SK-N-SH treated with all-trans-retinoic acid at 6 μM for 48 hours (cell line): ENCODE data around the gene TNNI3K.

Experiments
- ARNTL ChIP-seq: fragments of 450-650 bp; formaldehyde crosslinking; IDR thresholded peaks from 2 replicates; pipeline ENCODE4 v1.5.0; 2020; ENCODE audit warnings: low read depth, mild to moderate bottlenecking, moderate library complexity, borderline replicate concordance
- ESRRG ChIP-seq: fragments of 250-450 bp; sonication (Bioruptor Pico); IDR thresholded peaks from 2 replicates; pipeline ENCODE4 v1.6.1; 2021; ENCODE audit warnings: mild to moderate bottlenecking
- OSR1 ChIP-seq: fragments of 250-450 bp; sonication (Bioruptor Pico); IDR thresholded peaks from 2 replicates; pipeline ENCODE4 v1.8.0; 2022; ENCODE audit warnings: moderate library complexity, mild to moderate bottlenecking, inconsistent platforms
- POU6F1 ChIP-seq: fragments of 250-450 bp; sonication (Bioruptor Pico); IDR thresholded peaks from 2 replicates; pipeline ENCODE4 v1.8.0; 2021; ENCODE audit warnings: low read depth, mild to moderate bottlenecking, moderate library complexity, borderline replicate concordance
- PPARA ChIP-seq: fragments of 250-450 bp; sonication (Bioruptor Pico); IDR thresholded peaks from 2 replicates; pipeline ENCODE4 v1.5.0; 2020; ENCODE audit warnings: mild to moderate bottlenecking, borderline replicate concordance
- RARB ChIP-seq: fragments of 250-450 bp; sonication (Bioruptor Pico); IDR thresholded peaks from 2 replicates; pipeline ENCODE4 v1.8.0; 2021; ENCODE audit warnings: mild to moderate bottlenecking, moderate library complexity
- TOX ChIP-seq: fragments of 250-450 bp; sonication (Bioruptor Pico); IDR thresholded peaks from 2 replicates; pipeline ENCODE4 v1.8.0; 2021; ENCODE audit warnings: mild to moderate bottlenecking, moderate library complexity, borderline replicate concordance
- TSHZ2 ChIP-seq: fragments of 250-450 bp; sonication (Bioruptor Pico); IDR thresholded peaks from 2 replicates; pipeline ENCODE4 v1.5.0; 2020; ENCODE audit warnings: mild to moderate bottlenecking, moderate library complexity
- ZFP3 ChIP-seq: fragments of 250-450 bp; sonication (Bioruptor Pico); IDR thresholded peaks from 2 replicates; pipeline ENCODE4 v1.5.0; 2020; ENCODE audit warnings: mild to moderate bottlenecking, moderate library complexity
- ZFP30 ChIP-seq: fragments of 450-650 bp; formaldehyde crosslinking; IDR thresholded peaks from 2 replicates; pipeline ENCODE4 v1.5.0; 2022; ENCODE audit warnings: mild to moderate bottlenecking, moderate library complexity
- ZNF565 ChIP-seq: fragments of 450-650 bp; formaldehyde crosslinking; conservative IDR thresholded peaks from 2 replicates; pipeline ENCODE4 v1.5.0; 2020; ENCODE audit warnings: low read depth, mild to moderate bottlenecking, moderate library complexity
- ZNF8 ChIP-seq: fragments of 450-650 bp; formaldehyde crosslinking; IDR thresholded peaks from 2 replicates; pipeline ENCODE4 v1.5.0; 2020; ENCODE audit warnings: mild to moderate bottlenecking, moderate library complexity
- TF ChIP-seq, protein P1 (sequence below): fragments of 250-450 bp; sonication (Bioruptor Pico); IDR thresholded peaks from 2 replicates; pipeline ENCODE4 v1.5.1; 2020; ENCODE audit warnings: low read depth, mild to moderate bottlenecking, moderate library complexity
- TF ChIP-seq, protein P2 (sequence below): fragments of 250-450 bp; sonication (Bioruptor Pico); IDR thresholded peaks from 2 replicates; pipeline ENCODE4 v1.8.0; 2020; ENCODE audit warnings: mild to moderate bottlenecking, moderate library complexity, borderline replicate concordance

- no peak for TF ChIP-seq RARB (CRISPR knock-in tag)
- TF ChIP-seq ARNTL (CRISPR knock-in tag), result no peak
- no peak for TF ChIP-seq PPARA
- no peak for TF ChIP-seq ZFP3
- TF ChIP-seq, protein P1, sequence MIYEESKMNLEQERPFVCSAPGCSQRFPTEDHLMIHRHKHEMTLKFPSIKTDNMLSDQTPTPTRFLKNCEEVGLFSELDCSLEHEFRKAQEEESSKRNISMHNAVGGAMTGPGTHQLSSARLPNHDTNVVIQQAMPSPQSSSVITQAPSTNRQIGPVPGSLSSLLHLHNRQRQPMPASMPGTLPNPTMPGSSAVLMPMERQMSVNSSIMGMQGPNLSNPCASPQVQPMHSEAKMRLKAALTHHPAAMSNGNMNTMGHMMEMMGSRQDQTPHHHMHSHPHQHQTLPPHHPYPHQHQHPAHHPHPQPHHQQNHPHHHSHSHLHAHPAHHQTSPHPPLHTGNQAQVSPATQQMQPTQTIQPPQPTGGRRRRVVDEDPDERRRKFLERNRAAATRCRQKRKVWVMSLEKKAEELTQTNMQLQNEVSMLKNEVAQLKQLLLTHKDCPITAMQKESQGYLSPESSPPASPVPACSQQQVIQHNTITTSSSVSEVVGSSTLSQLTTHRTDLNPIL, result no peak
- no peak for TF ChIP-seq POU6F1 (CRISPR knock-in tag)
- TF ChIP-seq ZNF8 (CRISPR knock-in tag), result no peak
- TF ChIP-seq ZNF565 (CRISPR knock-in tag), result no peak
- TF ChIP-seq OSR1 (CRISPR knock-in tag), result no peak
- TF ChIP-seq ZFP30 (CRISPR knock-in tag), result no peak
- TF ChIP-seq TSHZ2 (CRISPR knock-in tag), result no peak
- TF ChIP-seq TOX, result no peak
- no peak for TF ChIP-seq ESRRG (CRISPR knock-in tag)
- TF ChIP-seq, protein P2, sequence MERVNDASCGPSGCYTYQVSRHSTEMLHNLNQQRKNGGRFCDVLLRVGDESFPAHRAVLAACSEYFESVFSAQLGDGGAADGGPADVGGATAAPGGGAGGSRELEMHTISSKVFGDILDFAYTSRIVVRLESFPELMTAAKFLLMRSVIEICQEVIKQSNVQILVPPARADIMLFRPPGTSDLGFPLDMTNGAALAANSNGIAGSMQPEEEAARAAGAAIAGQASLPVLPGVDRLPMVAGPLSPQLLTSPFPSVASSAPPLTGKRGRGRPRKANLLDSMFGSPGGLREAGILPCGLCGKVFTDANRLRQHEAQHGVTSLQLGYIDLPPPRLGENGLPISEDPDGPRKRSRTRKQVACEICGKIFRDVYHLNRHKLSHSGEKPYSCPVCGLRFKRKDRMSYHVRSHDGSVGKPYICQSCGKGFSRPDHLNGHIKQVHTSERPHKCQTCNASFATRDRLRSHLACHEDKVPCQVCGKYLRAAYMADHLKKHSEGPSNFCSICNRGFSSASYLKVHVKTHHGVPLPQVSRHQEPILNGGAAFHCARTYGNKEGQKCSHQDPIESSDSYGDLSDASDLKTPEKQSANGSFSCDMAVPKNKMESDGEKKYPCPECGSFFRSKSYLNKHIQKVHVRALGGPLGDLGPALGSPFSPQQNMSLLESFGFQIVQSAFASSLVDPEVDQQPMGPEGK (CRISPR knock-in tag), result no peak
Measured at GRCh38 chr1:74223453-74223852, 11.7 kb upstream of the TNNI3K start.
